GM19463 (cell line): ENCODE data around the gene RSAD1.
"Not testable (repeated sequence)": the region's sequence is repeated elsewhere in the genome, so short reads cannot be mapped to it uniquely, and the experiment has no call there.

Experiments used
- ATAC-seq: cut with Tn5 transposase; IDR thresholded peaks from one replicate; pipeline ENCODE4 v1.9.1; 2021; ENCODE audit warnings: mild to moderate bottlenecking, moderate library complexity; ENCODE audit not compliant: unreplicated experiment

Gene RSAD1

DNA sequence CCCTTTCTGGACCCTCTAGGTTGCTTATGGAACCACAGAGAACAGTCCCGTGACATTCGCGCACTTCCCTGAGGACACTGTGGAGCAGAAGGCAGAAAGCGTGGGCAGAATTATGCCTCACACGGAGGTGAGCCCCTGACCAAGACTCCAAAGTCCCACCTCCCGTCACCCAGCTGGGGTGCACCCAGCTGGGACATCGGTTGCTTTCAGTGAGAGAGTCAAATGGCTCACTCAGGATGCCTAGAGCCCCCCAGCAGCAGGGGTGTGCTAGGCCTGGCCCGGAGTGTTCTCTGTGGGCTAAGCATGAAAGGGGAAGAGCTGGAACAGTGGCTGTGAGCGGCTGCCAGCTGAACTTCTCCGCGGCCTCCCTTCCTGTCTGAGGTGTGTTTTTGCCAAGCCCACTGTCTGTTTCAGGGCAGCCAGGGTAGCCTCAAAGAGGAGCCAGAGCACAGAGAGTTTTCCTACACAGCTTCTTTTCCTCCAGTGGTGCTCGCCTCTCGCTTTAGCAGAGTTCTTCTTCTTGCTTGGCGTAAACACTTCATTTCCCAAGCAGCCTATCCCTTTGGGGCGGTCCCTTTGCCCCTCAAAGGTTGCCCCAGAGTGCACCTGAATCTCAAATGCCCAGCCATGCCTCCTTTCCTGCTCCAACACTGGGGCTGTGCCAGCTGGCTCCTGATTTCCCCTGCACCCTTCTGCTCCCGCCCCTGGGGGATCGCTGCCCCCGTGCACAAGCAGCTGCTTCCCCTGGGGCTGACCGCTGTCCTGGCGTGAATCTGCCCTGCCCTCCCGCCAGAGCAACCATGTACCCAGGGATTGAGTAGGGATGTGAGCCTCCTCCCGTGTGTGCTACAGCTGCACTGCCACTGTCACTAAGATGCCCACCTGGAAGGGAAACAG, 7.4 kb upstream of the RSAD1 start:
- ATAC-seq: no peak

GRCh38 chr17:50472286-50472685, 6.4 kb upstream of the RSAD1 start:
- no peak for ATAC-seq

DNA sequence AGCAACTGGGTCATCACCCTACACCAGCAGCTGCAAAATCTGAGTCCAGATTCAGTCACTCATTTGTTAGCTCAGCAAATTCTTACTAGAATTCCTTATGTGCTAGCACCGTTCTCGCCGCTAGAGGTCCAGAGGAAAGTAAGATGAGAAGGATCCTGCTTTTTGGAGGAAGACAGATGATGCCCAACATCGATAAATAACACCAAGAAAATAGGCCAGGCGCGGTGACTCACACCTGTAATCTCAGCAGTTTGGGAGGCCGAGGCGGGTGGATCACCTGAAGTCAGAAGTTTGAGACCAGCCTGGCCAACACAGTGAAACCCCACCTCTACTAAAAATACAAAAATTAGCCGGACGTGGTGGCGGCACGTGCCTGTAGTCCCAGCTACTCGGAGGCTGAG, 5.9 kb upstream of the RSAD1 start:
- ATAC-seq: not testable (repeated sequence)

- ATAC-seq: no peak
These were observed 4.8 kb upstream of the RSAD1 start for GRCh38 chr17:50473901-50474300.

DNA sequence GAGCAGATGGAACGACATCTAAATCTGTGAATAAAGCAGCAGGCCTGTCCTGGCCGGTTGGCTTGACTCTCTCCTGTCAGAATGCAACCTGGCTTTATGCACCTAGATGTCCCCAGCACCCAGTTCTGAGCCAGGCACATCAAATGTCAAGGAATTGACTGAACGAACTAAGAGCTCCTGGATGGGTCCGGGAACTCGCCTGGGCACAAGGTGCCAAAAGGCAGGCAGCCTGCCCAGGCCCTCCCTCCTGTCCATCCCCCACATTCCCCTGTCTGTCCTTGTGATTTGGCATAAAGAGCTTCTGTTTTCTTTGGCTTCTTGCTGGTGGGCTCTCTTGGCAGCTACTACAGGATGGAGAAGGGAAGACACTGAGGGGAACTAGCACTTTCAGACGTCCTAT, 4.1 kb upstream of the RSAD1 start:
- no peak for ATAC-seq

DNA sequence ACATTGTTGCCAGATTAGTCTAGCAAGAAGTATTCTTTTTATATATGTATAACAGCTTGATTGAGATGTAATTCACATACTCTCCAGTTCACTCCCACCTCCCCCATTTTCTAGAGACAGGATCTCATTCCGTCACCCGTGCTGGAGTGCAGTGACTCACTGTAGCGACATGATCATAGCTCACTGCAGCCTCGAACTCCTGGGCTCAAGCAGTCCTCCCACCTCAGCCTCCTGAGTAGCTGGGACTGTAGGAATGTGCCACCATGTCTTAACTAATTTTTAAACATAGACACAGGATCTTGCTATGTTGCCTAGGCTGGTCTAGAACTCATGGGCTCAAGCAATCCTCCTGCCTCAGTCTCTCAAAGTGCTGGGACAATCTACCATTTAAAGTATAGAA, 3.3 kb upstream of the RSAD1 start:
- ATAC-seq: no peak

- not testable (repeated sequence) for ATAC-seq
These were observed 2.7 kb upstream of the RSAD1 start for GRCh38 chr17:50475775-50476544.

- ATAC-seq: no peak
These were observed 1.9 kb upstream of the RSAD1 start for GRCh38 chr17:50476545-50477315.

GRCh38 chr17:50477976-50478375, 684 bp upstream of the RSAD1 start:
- no peak for ATAC-seq

DNA sequence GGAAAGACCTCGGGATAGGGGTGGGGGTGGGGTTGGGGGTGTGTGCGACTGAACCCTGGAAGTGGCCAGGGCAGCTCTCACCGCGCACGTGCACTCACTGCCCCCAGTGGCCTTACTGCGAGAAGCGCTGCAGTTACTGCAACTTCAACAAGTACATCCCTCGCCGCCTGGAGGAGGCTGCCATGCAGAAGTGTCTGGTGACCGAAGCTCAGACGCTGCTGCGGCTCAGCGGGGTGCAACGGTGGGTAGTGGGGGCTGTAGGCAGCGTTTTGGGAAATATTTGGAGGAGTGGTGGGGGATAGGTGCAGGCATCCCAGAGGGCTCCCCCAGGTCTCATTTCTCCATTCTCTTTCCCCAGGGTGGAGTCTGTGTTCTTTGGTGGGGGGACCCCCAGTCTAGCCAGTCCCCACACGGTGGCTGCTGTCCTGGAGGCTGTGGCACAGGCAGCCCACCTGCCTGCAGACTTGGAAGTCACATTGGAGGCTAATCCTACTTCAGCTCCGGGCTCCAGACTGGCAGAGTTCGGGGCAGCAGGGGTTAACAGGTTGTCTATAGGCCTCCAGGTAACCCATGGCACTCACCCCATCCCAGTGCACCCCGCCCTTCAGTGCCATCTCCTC, 972 bp downstream of the RSAD1 start:
- no peak for ATAC-seq

DNA sequence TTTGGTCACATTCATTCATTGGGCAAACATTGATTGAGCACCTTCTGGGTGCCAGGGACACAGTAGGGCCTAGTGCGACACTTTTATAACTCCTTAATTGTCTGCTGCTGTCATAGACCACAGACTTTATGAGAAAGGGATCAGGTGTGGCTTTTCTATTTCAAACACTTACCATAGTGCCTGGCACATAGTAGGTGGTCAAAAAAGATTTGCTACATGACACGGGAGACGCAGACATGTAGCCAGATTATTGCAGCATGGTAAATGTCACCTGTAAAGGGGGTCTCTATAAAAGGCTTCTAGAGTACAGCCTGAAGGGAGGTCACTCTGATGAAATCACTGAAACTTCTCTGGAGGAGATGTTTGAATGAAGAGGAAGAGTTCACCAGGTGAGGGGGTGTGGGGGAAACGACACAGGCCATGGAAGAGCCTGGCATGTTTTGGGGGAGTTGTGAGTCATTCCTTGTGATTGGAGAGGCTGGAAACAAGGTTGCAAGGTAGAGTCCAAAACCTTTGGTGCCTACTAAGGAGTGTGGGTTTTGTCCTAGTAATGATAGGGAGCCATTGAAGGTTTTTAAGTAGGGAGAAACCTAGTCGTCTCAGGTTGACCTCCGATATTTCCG, 1.6 kb downstream of the RSAD1 start:
- ATAC-seq: no peak

DNA sequence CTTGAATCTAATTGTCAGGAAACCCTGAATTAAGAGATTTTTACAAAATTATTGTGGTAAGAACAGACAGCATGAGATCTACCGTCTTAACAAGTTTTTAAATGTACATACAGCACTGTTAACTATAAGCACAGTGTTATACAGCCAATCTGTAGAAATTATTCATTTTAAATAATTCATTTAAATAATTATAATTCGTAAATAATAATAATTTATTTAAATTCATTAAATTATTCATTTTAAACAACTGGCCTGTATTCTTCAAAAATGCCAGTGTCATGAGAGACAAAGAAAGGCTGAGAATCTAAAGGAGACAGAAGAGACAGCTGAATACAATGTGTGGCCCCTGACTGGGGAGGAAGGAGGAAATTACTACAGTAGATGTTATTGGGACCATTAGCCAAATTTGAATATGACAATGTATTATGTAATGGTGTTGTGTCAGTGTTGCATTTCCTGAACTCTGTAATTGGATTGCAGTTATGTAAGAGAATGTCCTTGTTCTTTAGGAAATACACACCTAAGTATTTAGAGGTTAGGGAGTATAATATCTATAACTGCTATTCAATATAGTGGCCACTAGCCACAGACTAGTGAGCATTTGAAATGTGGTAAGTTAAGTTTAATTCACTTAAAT, 2.3 kb downstream of the RSAD1 start:
- ATAC-seq: no peak

GRCh38 chr17:50481648-50482047, 3.0 kb downstream of the RSAD1 start:
- ATAC-seq: no peak

- no peak for ATAC-seq
These were observed 3.5 kb downstream of the RSAD1 start for GRCh38 chr17:50482110-50482509.

GRCh38 chr17:50482516-50482915, 3.9 kb downstream of the RSAD1 start:
- ATAC-seq: no peak

DNA sequence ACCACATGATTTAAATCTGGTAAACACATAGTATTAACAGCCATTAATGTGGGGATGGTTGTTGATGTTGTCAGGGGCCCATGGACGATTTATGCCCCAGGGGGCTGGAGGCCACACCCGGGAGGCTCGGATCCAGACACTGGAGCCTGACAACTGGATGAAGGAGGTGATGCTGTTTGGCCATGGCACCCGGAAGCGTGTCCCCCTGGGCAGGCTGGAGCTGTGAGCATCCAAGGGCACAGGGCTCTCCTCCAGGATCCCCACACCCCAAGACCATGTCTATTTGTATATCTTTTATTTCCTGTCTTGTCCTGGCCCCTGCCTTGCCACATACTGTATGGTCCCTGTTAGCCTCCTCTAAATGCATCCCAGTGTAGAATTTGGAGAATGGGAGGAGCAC, 4.6 kb downstream of the RSAD1 start:
- no peak for ATAC-seq

GRCh38 chr17:50484386-50485155, 5.9 kb downstream of the RSAD1 start:
- ATAC-seq: no peak

DNA sequence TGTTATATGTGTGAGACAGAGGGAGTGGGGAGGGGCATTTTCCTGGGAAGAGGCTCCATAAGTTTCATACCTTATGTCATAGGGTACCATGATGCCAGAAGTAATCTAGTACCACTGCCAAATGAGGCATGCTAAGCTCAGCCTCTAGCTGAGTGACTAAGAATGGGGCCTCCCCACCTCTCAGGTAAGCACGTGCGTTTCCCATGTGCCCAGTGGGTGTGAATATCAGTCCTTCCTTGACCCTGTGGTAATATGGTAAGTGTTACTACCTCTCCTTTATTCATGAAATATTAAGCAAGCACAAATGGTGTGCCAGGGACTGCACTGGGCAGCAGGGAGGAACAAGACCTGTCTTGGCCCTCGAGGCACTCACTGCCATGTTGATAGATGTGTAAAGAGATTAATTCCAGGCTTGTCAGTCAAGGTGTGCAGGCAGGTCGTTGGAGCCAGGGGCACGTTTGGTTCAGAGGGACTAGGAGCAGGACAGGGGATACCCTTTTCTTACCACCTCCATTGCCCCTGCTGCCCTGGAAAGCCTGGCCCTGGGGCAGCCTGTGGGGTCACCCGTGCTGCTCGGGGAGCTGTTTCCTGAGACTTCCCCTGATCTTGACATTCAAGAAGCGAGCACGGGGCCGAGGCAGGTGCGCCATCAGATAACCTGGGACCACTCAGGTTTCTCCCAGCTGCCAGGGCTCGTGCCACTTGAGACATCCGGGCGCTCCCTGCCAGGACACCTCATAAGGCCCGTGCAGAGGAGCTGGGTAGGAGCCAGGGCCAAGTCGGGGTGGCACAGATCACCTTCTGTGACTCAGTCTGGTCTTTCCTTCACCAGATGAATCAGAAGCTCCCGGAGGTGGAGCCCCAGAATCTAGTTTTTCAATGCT, 8.8 kb downstream of the RSAD1 start:
- no peak for ATAC-seq
